ENCODE results near the gene CHD2. TPM values are rescaled to one million over a fixed set of nuclear protein-coding genes. Genes with fewer than 3 reads are reported as not detected.

Gene CHD2
- total and polyA plus RNA-seq, 10 of the 15 experiments (the other 5 are each of a cell fraction or from before 2014, with no cell fraction given), result 38.1 to 94.7 (median 63.3) TPM

- TF ChIP-seq ZNF592 (IDR thresholded peaks at IDR 0.05) (no peak), CEBPB (IDR thresholded peaks at IDR 0.05; ENCODE audit: borderline replicate concordance in 1 of 2, low read depth in 2 of 2, low read length in 2 of 2) (no peak), ATF3 (IDR thresholded peaks at IDR 0.05; ENCODE audit: borderline replicate concordance, extremely low read depth, low read depth, low read length) (no peak), TBL1XR1 (IDR thresholded peaks at IDR 0.05; ENCODE audit: low read depth, low read length) (no peak), POLR2AphosphoS5 (IDR thresholded peaks at IDR 0.05; ENCODE audit: low read length) (no peak)
These were observed 18.8 kb upstream of the CHD2 start (continued) for GRCh38 chr15:92881211-92881754.

Data from GM12878 (cell line).